22Rv1 (cell line): ENCODE data around the gene KPNA6.

Experiments
- ZFX ChIP-seq: fragments of 450-650 bp; IDR thresholded peaks from 2 replicates; pipeline ENCODE4 v1.6.1; 2017; ENCODE audit warnings: antibody characterized with exemption, borderline replicate concordance
- TF ChIP-seq, protein P1 (sequence below): fragments of 450-650 bp; IDR thresholded peaks from 2 replicates; pipeline ENCODE4 v1.5.1; 2017; ENCODE audit warnings: mild to moderate bottlenecking

DNA sequence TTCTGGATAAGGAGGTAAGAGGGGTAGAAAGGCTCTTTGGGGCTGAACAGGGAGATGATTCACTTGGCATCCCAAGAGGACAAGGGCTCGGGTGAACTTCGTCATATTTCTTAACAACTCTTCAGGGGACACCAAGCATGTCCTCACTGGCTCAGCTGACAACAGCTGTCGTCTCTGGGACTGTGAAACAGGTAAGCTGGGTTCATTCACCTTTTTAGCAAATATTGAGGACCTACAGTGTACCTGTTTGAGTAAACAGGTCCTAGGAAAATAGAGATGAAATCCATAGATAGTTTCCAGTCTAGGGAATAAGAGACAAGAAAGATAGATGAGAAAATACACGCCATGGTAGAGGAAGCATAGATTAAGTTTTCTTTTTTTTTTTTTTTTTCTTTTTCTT lies 116.4 kb downstream of the KPNA6 start:
- TF ChIP-seq, protein P1, sequence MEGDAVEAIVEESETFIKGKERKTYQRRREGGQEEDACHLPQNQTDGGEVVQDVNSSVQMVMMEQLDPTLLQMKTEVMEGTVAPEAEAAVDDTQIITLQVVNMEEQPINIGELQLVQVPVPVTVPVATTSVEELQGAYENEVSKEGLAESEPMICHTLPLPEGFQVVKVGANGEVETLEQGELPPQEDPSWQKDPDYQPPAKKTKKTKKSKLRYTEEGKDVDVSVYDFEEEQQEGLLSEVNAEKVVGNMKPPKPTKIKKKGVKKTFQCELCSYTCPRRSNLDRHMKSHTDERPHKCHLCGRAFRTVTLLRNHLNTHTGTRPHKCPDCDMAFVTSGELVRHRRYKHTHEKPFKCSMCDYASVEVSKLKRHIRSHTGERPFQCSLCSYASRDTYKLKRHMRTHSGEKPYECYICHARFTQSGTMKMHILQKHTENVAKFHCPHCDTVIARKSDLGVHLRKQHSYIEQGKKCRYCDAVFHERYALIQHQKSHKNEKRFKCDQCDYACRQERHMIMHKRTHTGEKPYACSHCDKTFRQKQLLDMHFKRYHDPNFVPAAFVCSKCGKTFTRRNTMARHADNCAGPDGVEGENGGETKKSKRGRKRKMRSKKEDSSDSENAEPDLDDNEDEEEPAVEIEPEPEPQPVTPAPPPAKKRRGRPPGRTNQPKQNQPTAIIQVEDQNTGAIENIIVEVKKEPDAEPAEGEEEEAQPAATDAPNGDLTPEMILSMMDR, result no peak
- TF ChIP-seq ZFX, result no peak
